Left kidney (tissue), 2 donors: ENCODE data around the gene ZNF124. TPM values are rescaled to one million over a fixed set of nuclear protein-coding genes. Genes with fewer than 3 reads are reported as not detected.
A peak's percentile ranks its signal among the peaks of the same experiment; 100 is the strongest.

ENCODE experiments used
- DNase-seq: peaks from one replicate; pipeline ENCODE4 v3.0.0-alpha.2; 2013
- polyA plus RNA-seq: library from polyadenylated mRNA; unstranded; fragments of 120-200 nt; gene quantifications from one replicate; pipeline ENCODE4 v1.2.1, GENCODE V29; 2013; ENCODE audit not compliant: insufficient read length

Gene ZNF124
- polyA plus RNA-seq, 1 donor = 38.6 TPM

DNA sequence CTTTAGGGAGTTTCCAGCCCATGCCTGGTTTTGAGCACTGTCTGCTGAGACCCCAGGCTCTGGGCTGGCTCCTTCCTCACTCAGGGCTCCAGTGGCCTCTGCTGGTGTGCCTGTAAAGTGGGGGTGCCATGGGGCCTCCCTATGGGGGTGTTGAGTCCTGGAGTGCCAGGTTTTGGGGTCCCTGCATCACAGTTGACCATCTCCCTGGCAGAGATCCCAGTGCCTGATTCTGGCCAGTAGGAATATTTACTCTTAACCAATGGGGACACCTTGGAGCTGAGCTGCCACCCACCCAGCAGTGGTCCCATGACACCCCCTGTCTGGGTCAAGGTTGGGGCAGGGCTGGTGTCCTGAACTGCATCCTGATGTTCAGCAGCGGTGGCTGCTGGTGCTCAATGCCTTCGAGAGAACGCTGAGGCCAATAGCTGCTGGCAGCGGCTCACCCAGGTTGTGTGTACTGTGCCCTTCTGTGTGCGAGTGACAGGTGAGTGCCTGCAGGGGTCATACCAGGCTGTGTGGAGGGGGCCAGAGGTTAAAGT is 58.0 kb downstream of the ZNF124 start:
- DNase-seq = no peak

GRCh38 chr1:247113094-247113497 is 58.7 kb downstream of the ZNF124 start:
- no peak for DNase-seq

DNA sequence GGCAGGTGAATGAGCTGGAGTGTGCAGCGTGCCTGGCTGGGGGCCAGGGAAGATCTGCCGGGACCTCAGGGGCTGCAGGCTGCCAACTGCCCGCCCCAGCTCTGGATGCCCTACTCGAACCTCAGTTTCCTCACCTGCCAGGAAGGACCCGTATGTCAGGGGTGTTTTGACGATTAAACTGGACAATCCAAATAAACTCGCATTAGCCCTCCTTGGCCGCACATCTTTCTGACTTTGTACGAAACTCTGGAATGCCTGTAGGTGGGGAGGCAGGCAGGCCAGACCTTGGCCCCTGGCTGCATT is 59.4 kb downstream of the ZNF124 start:
- no peak for DNase-seq

DNA sequence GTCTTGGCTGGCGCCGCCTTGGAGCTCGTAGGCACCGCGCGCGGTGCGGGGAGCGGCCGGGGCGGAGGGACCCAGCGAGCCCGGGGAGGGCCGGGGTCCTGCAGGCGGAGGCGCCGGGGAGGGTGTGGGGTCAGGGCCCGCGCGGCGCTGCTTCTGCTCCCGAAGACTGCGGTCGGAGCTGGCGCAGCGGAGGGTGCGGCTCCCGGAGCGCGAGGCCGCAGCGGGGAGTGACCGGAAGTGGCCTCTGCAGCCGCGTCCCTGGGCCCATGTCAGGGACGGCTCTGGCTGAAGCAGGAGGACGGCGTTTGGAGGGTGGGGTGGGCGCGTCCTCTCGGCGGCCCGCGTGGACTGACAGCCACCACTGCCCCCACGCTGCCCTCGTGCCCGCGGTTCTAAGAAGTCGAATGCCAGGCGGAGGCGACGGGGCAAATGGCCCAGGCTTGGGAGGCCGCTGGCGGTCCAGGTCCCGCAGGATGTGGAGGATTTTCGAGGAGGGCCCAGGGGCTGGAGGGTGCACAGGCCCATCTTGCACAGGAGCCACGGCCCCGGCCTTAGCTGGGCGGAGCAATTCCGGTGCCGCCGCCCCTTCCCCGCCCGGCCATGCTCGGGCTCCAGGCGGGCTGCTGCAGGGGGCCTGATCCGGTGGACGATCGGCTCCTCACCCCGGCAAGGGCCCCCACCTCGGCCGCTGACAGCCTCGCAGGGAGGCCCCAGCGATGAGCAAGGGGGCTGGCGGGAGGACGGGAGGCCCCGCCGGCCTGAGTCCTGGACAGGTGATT is 59.9 kb downstream of the ZNF124 start:
- DNase-seq = peak; percentile 46

GRCh38 chr1:247111259-247111699 is 60.5 kb downstream of the ZNF124 start:
- DNase-seq = peak; percentile 25

- DNase-seq = peak; percentile 30
Measured at GRCh38 chr1:247110627-247111258, 61.1 kb downstream of the ZNF124 start.

- DNase-seq = no peak
Measured at GRCh38 chr1:247107694-247108093, 64.1 kb downstream of the ZNF124 start.

- DNase-seq = no peak
Measured at GRCh38 chr1:247105966-247106365, 65.9 kb downstream of the ZNF124 start.

Other genes starting within 250 kb of the ZNF124 start
- gene AHCTF1, start 240.1 kb downstream of the ZNF124 start, polyA plus RNA-seq = 61.5 TPM
- gene ZNF695, start 164.0 kb downstream of the ZNF124 start, polyA plus RNA-seq = 5.0 TPM
- gene ZNF670, start 93.2 kb downstream of the ZNF124 start, polyA plus RNA-seq = 9.1 TPM
- gene ZNF669, start 67.7 kb downstream of the ZNF124 start, polyA plus RNA-seq = 14.0 TPM
- gene VN1R5, start 84.1 kb upstream of the ZNF124 start, polyA plus RNA-seq = 0.37 TPM
- 40.2 TPM for gene ZNF496, start 159.8 kb upstream of the ZNF124 start, polyA plus RNA-seq
- gene NLRP3, start 244.2 kb upstream of the ZNF124 start, polyA plus RNA-seq = 0.86 TPM